PFSK-1 (cell line): ENCODE data around the gene AUTS2.

Experiments used
- FOXP2 ChIP-seq: optimal IDR thresholded peaks from 2 replicates; pipeline ENCODE3; 2011; ENCODE audit warnings: borderline replicate concordance, control low read depth, inconsistent platforms; ENCODE audit not compliant: insufficient read depth; ENCODE audit errors: extremely low read length, extremely low read depth
- POLR2AphosphoS5 ChIP-seq: IDR thresholded peaks from 2 replicates; pipeline ENCODE4 v1.6.1; 2012; ENCODE audit warnings: low read depth, mild to moderate bottlenecking, control low read depth, low read length, moderate library complexity
- REST ChIP-seq, 2 experiments: IDR thresholded peaks; 2 replicates each; pipeline versions ENCODE4 v1.6.1 to v1.8.0; 2011 to 2012; ENCODE audit warnings: low read depth in 2 of 2, low read length in 2 of 2, control low read depth in 1 of 2, inconsistent platforms in 1 of 2, mild to moderate bottlenecking in 1 of 2, moderate library complexity in 1 of 2; ENCODE audit not compliant: insufficient read depth in 1 of 2
- SIN3A ChIP-seq: IDR thresholded peaks from 2 replicates; pipeline ENCODE4 v1.6.1; 2012; ENCODE audit warnings: mild to moderate bottlenecking, low read length, moderate library complexity, borderline replicate concordance; ENCODE audit not compliant: insufficient read depth
- TAF1 ChIP-seq: IDR thresholded peaks from 2 replicates; pipeline ENCODE4 v1.6.1; 2012; ENCODE audit warnings: low read length, control low read depth, borderline replicate concordance; ENCODE audit not compliant: insufficient read depth

The AUTS2 gene

GRCh38 chr7:70779321-70779720 is 1181.0 kb downstream of the AUTS2 start:
- no peak for TF ChIP-seq POLR2AphosphoS5
- no peak for TF ChIP-seq REST (IDR thresholded peaks at IDR 0.05; ENCODE audit: insufficient read depth in 1 of 2, low read depth in 2 of 2, low read length in 2 of 2)
- no peak for TF ChIP-seq TAF1
- no peak for TF ChIP-seq FOXP2
- TF ChIP-seq SIN3A: no peak

- no peak for TF ChIP-seq FOXP2
- TF ChIP-seq SIN3A: no peak
- TF ChIP-seq POLR2AphosphoS5: no peak
- no peak for TF ChIP-seq REST (IDR thresholded peaks at IDR 0.05; ENCODE audit: insufficient read depth in 1 of 2, low read depth in 2 of 2, low read length in 2 of 2)
- TF ChIP-seq TAF1: no peak
Observed at GRCh38 chr7:70781922-70782311, 1183.6 kb downstream of the AUTS2 start.

GRCh38 chr7:70782796-70783195 is 1184.5 kb downstream of the AUTS2 start:
- TF ChIP-seq FOXP2 (no peak), SIN3A (no peak), TAF1 (no peak), REST (IDR thresholded peaks at IDR 0.05; ENCODE audit: insufficient read depth in 1 of 2, low read depth in 2 of 2, low read length in 2 of 2) (no peak), POLR2AphosphoS5 (no peak)

GRCh38 chr7:70785427-70785826 is 1187.2 kb downstream of the AUTS2 start:
- no peak for TF ChIP-seq SIN3A

GRCh38 chr7:70786076-70786475 is 1187.8 kb downstream of the AUTS2 start:
- no peak for TF ChIP-seq TAF1
- no peak for TF ChIP-seq POLR2AphosphoS5
- TF ChIP-seq FOXP2: no peak
- TF ChIP-seq SIN3A: no peak
- TF ChIP-seq REST (IDR thresholded peaks at IDR 0.05; ENCODE audit: insufficient read depth in 1 of 2, low read depth in 2 of 2, low read length in 2 of 2): no peak
